H1 (cell line): ENCODE results near the gene CCDC28B. TPM values are rescaled to one million over a fixed set of nuclear protein-coding genes. Genes with fewer than 3 reads are reported as not detected.

Source experiments
- CTCF ChIA-PET: fragments of 300-600 bp; sonication (Branson Sonifier 250); formaldehyde crosslinking; loops from one replicate; lab custom pipeline; 2021; ENCODE audit not compliant: partially characterized antibody; lab: Charles Lee
- POLR2A ChIA-PET: fragments of 300-600 bp; sonication (Branson Sonifier 250); formaldehyde crosslinking; loops from one replicate; lab custom pipeline; 2021; ENCODE audit warnings: inconsistent platforms; ENCODE audit not compliant: partially characterized antibody; lab: Charles Lee
- DNase-seq, 2 experiments: peaks; one replicate each; pipeline versions ENCODE4 v3.0.0 to v3.0.0-alpha.2; 2010 to 2022; ENCODE audit warnings: low spot score in 2 of 2, low read depth in 1 of 2, mixed read lengths in 1 of 2
- FAIRE-seq: peaks from 2 replicates; lab custom pipeline; 2011; peaks lifted over from hg19 to GRCh38; lab: Jason Lieb, UNC
- H2AFZ ChIP-seq: 2 replicates; pipeline ENCODE4 v1.8.1; 2012; ENCODE audit warnings: low read length, inconsistent platforms
- H2AK5ac ChIP-seq: 2 replicates; pipeline ENCODE4 v1.6.1; 2013; ENCODE audit warnings: low read depth, low read length
- H2BK120ac ChIP-seq: replicated peaks from 2 replicates; pipeline ENCODE3; 2013; ENCODE audit warnings: low read depth, low read length, inconsistent platforms
- H2BK12ac ChIP-seq: 2 replicates; pipeline ENCODE4 v1.6.1; 2013; ENCODE audit warnings: low read depth, low read length
- H2BK15ac ChIP-seq: 2 replicates; pipeline ENCODE4 v1.6.1; 2013; ENCODE audit warnings: low read length
- H2BK20ac ChIP-seq: 2 replicates; pipeline ENCODE4 v1.6.1; 2013; ENCODE audit warnings: low read length
- H2BK5ac ChIP-seq: 2 replicates; pipeline ENCODE4 v1.6.1; 2013; ENCODE audit warnings: low read depth, low read length
- H3K14ac ChIP-seq: 2 replicates; pipeline ENCODE4 v1.6.1; 2013; ENCODE audit warnings: inconsistent platforms; ENCODE audit not compliant: insufficient read length
- H3K18ac ChIP-seq: 2 replicates; pipeline ENCODE4 v1.6.1; 2013; ENCODE audit warnings: low read length; ENCODE audit errors: extremely low read depth
- H3K23ac ChIP-seq: 2 replicates; pipeline ENCODE4 v1.6.1; 2013; ENCODE audit warnings: inconsistent platforms; ENCODE audit not compliant: insufficient read length
- H3K23me2 ChIP-seq: 2 replicates; pipeline ENCODE4 v1.6.1; 2013; ENCODE audit warnings: low read depth, low read length
- H3K27ac ChIP-seq: 2 replicates; pipeline ENCODE4 v1.6.1; 2011; ENCODE audit warnings: low read depth, low read length, inconsistent platforms
- H3K27me3 ChIP-seq, 4 experiments: replicated peaks in 1 of 4; 1 replicate in 1 of 4; 2 replicates in 3 of 4; pipeline versions ENCODE4 v1.6.1 to v1.8.1; 2011 to 2013; ENCODE audit warnings: low read length in 3 of 4, mild to moderate bottlenecking in 3 of 4, inconsistent platforms in 2 of 4, mixed read lengths in 2 of 4, moderate library complexity in 1 of 4; ENCODE audit not compliant: control insufficient read depth in 3 of 4, insufficient read depth in 3 of 4; ENCODE audit errors: extremely low read depth in 1 of 4
- H3K36me3 ChIP-seq, 4 experiments: 2 replicates each; pipeline versions ENCODE4 v1.6.1 to v1.8.1; 2011 to 2013; ENCODE audit warnings: mild to moderate bottlenecking in 4 of 4, low read length in 3 of 4, moderate library complexity in 2 of 4, control low read depth in 1 of 4, inconsistent platforms in 1 of 4; ENCODE audit not compliant: insufficient read depth in 4 of 4, control insufficient read depth in 2 of 4
- H3K4ac ChIP-seq: replicated peaks from 2 replicates; pipeline ENCODE3; 2013; ENCODE audit warnings: low read length, low read depth, mixed read lengths, inconsistent platforms; ENCODE audit not compliant: insufficient read length
- H3K4me1 ChIP-seq, 4 experiments: replicated peaks in 1 of 4; 1 replicate in 1 of 4; 2 replicates in 3 of 4; pipeline versions ENCODE4 v1.6.1 to v1.8.1; 2011 to 2013; ENCODE audit warnings: low read length in 3 of 4, inconsistent platforms in 2 of 4, mixed read lengths in 1 of 4; ENCODE audit not compliant: insufficient read depth in 4 of 4, control insufficient read depth in 3 of 4
- H3K4me2 ChIP-seq, 2 experiments: 2 replicates each; pipeline versions ENCODE4 v1.6.1 to v1.8.1; 2011 to 2013; ENCODE audit warnings: low read depth in 2 of 2, low read length in 2 of 2, control low read depth in 1 of 2, inconsistent platforms in 1 of 2, mild to moderate bottlenecking in 1 of 2; ENCODE audit not compliant: insufficient read depth in 1 of 2
- H3K4me3 ChIP-seq, 4 experiments: fragments of 200-600, 300-600 bp in 1 of 4; sonication (generic), shearing (Covaris generic), sonication (Bioruptor Twin) in 1 of 4; 2 replicates each; pipeline versions ENCODE4 v1.5.1 to v1.8.1; 2011 to 2016; ENCODE audit warnings: low read length in 4 of 4, low read depth in 3 of 4, control low read depth in 2 of 4, inconsistent platforms in 2 of 4, mild to moderate bottlenecking in 2 of 4, mixed read lengths in 1 of 4, moderate library complexity in 1 of 4; ENCODE audit not compliant: insufficient read depth in 2 of 4; ENCODE audit errors: extremely low read depth in 1 of 4
- H3K56ac ChIP-seq: replicated peaks from 2 replicates; pipeline ENCODE3; 2013; ENCODE audit warnings: low read depth, mild to moderate bottlenecking, mixed read lengths, low read length, inconsistent platforms; ENCODE audit not compliant: insufficient read length
- H3K79me1 ChIP-seq: 2 replicates; pipeline ENCODE4 v1.6.1; 2013; ENCODE audit warnings: low read depth, low read length, control low read depth
- H3K79me2 ChIP-seq, 2 experiments: 2 replicates each; pipeline versions ENCODE4 v1.6.1 to v1.8.1; 2012 to 2013; ENCODE audit warnings: low read length in 2 of 2, mild to moderate bottlenecking in 2 of 2, inconsistent platforms in 1 of 2; ENCODE audit not compliant: insufficient read depth in 2 of 2, control insufficient read depth in 1 of 2
- H3K9ac ChIP-seq, 4 experiments: replicated peaks in 1 of 4; 1 replicate in 1 of 4; 2 replicates in 3 of 4; pipeline versions ENCODE4 v1.6.1 to v1.8.1; 2011 to 2013; ENCODE audit warnings: low read depth in 3 of 4, low read length in 3 of 4, control low read depth in 2 of 4, mild to moderate bottlenecking in 2 of 4, moderate library complexity in 2 of 4, inconsistent platforms in 1 of 4; ENCODE audit errors: extremely low read depth in 1 of 4
- H3K9me3 ChIP-seq, 2 experiments: 2 replicates each; pipeline versions ENCODE4 v1.6.1 to v1.8.1; 2012 to 2013; ENCODE audit warnings: mild to moderate bottlenecking in 2 of 2, moderate library complexity in 2 of 2, control low read depth in 1 of 2, inconsistent platforms in 1 of 2, low read depth in 1 of 2, low read length in 1 of 2, mixed read lengths in 1 of 2; ENCODE audit not compliant: insufficient read depth in 2 of 2
- H4K20me1 ChIP-seq, 2 experiments: replicated peaks in 1 of 2; 2 replicates each; pipeline versions ENCODE3 to v1.8.1; 2011 to 2013; ENCODE audit warnings: inconsistent platforms in 2 of 2, low read length in 2 of 2, mild to moderate bottlenecking in 1 of 2; ENCODE audit not compliant: insufficient read depth in 2 of 2, control insufficient read depth in 1 of 2
- H4K5ac ChIP-seq: 2 replicates; pipeline ENCODE4 v1.6.1; 2013; ENCODE audit warnings: low read length, low read depth, mixed read lengths, inconsistent platforms; ENCODE audit not compliant: insufficient read length
- H4K8ac ChIP-seq: 2 replicates; pipeline ENCODE4 v1.8.0; 2013; ENCODE audit warnings: mild to moderate bottlenecking, moderate library complexity, low read length, inconsistent platforms; ENCODE audit not compliant: insufficient read depth; ENCODE audit errors: extremely low read depth
- H4K91ac ChIP-seq: replicated peaks from 2 replicates; pipeline ENCODE3; 2013; ENCODE audit warnings: low read length, mixed read lengths, inconsistent platforms; ENCODE audit not compliant: insufficient read length
- FOSL1 ChIP-seq: IDR thresholded peaks from 2 replicates; pipeline ENCODE4 v1.6.1; 2011; ENCODE audit warnings: mild to moderate bottlenecking, low read depth, low read length, moderate library complexity; ENCODE audit not compliant: insufficient read depth
- GTF2F1 ChIP-seq: IDR thresholded peaks from 2 replicates; pipeline ENCODE4 v1.6.1; 2012; ENCODE audit warnings: low read depth, low read length, improper control_type of control experiment, borderline replicate concordance
- KDM1A ChIP-seq: fragments of 200-600, 300-600 bp; sonication (generic); IDR thresholded peaks from 2 replicates; pipeline ENCODE4 v1.7.1; 2016; ENCODE audit warnings: mild to moderate bottlenecking, low read length, borderline replicate concordance
- NRF1 ChIP-seq: IDR thresholded peaks from 2 replicates; pipeline ENCODE4 v1.6.1; 2011; ENCODE audit warnings: mild to moderate bottlenecking, low read depth, low read length, improper control_type of control experiment
- RXRA ChIP-seq: IDR thresholded peaks from 2 replicates; pipeline ENCODE4 v1.6.1; 2011; ENCODE audit warnings: low read depth, mild to moderate bottlenecking, low read length, moderate library complexity; ENCODE audit not compliant: insufficient read depth
- SIRT6 ChIP-seq: IDR thresholded peaks from one replicate; pipeline ENCODE4 v1.7.1; 2012; ENCODE audit warnings: low read length, inconsistent platforms
- SIX5 ChIP-seq: IDR thresholded peaks from 2 replicates; pipeline ENCODE4 v1.6.1; 2011; ENCODE audit warnings: mild to moderate bottlenecking, low read depth, low read length
- SRF ChIP-seq: IDR thresholded peaks from 2 replicates; pipeline ENCODE4 v1.6.1; 2011; ENCODE audit warnings: mild to moderate bottlenecking, low read depth, low read length, moderate library complexity
- WGBS, 2 experiments: shearing (Covaris generic) in 1 of 2; methylation state at CpG; one replicate each; pipeline versions ENCODE4 v1.1.6 to v1.1.7; 2013 to 2015; ENCODE audit warnings: low lambda C conversion rate in 2 of 2, mixed read lengths in 2 of 2, inconsistent platforms in 1 of 2, low coverage in 1 of 2, missing lambda C conversion rate in 1 of 2; ENCODE audit not compliant: insufficient replicate concordance in 2 of 2, insufficient coverage in 1 of 2, insufficient read length in 1 of 2; ENCODE audit errors: extremely low coverage in 1 of 2, missing lambda C conversion rate in 1 of 2; 5-methylcytosine and 5-hydroxymethylcytosine counted together
- polyA plus RNA-seq, 7 experiments: library from polyadenylated mRNA; depleted of rRNA in 3 of 7; stranded (reverse) in 5 of 7; unstranded in 2 of 7; fragments of >200 nt in 5 of 7; fragments of 200-250 nt in 2 of 7; gene quantifications; 1 replicate in 5 of 7; 2 replicates in 1 of 7; 4 replicates in 1 of 7; pipeline versions ENCODE4 v1.2.1 to v1.2.3, GENCODE V29; 2011 to 2013; ENCODE audit warnings: missing spikeins in 2 of 7, mixed read lengths in 2 of 7
- total RNA-seq: library from RNA; stranded (reverse); fragmentation: NEBNext Ultra II Directional; extraction: Animal tissue kit (Norgen Biotek cat#: 25700); gene quantifications from 2 replicates; pipeline ENCODE4 v1.2.1, GENCODE V29; 2021
- TF ChIP-seq, protein P1 (sequence below): IDR thresholded peaks from 2 replicates; pipeline ENCODE4 v1.6.1; 2011; ENCODE audit warnings: low read depth, mild to moderate bottlenecking, low read length; ENCODE audit not compliant: insufficient read depth
- TF ChIP-seq, protein P2 (sequence below), 3 experiments: IDR thresholded peaks; 1 replicate in 2 of 3; 2 replicates in 1 of 3; pipeline versions ENCODE4 v1.5.1 to v1.6.1; 2011; ENCODE audit warnings: low read length in 3 of 3, mild to moderate bottlenecking in 3 of 3, inconsistent platforms in 2 of 3, low read depth in 1 of 3, moderate library complexity in 1 of 3; ENCODE audit not compliant: insufficient read depth in 1 of 3; ENCODE audit errors: control extremely low read depth in 1 of 3

The CCDC28B gene
- total and polyA plus RNA-seq, 2 of the 8 experiments (the other 6 are each of a cell fraction or from before 2014, with no cell fraction given) = 16.7 to 17.1 TPM

DNA sequence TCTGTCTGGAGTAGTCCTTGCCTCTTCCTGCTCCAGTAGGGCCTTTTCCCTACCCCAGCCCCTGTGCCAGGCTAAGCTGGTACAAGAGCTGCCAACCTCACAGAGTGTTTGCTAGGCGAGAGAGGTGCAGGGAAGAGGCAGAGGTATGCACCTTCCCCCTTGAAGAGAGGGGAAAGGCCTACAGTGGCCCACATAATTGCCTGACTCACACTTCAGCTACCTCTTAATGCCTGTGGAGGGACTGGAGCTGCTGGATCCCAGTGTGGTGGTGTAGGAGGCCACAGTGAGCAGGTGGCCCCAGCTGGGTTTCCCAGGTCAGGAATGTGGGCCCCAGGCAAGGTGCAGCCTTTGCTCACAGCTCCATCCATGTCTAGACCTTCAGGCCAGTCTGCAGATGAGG lies 3.3 kb upstream of the CCDC28B start:
- Histone ChIP-seq H3K23me2 (peaks cover 9% of the 10 kb centered on the region; the same call in 1 of the 2 replicates), H3K27me3 (no peaks in the 10 kb centered on the region; a peak in 1 of 7 replicates), H2BK20ac (no peak overlapping the region), H2BK12ac (no peak overlapping the region), H3K14ac (no peak overlapping the region), H2AK5ac (no peak overlapping the region), H2BK5ac (no peak overlapping the region; the same call in 1 of the 2 replicates), H3K9me3 (no peaks in the 10 kb centered on the region), H3K79me1 (0 out of 2 replicates have a peak, but pooled peaks cover 3% of the 10 kb centered on the region), H3K79me2 (no peaks in the 10 kb centered on the region), H3K36me3 (peaks cover 34 to 56% (median 46%) of the 10 kb centered on the region in 4 experiments; a peak in 7 of 8 replicates), H3K4me1 (peaks cover 13 to 26% (median 18%) of the 10 kb centered on the region in 4 experiments), H3K4me2 (no peak overlapping the region), H2BK120ac (no peak overlapping the region), H2AFZ (no peak overlapping the region), H4K5ac (no peak overlapping the region), H3K18ac (no peak overlapping the region), H3K4ac (no peak overlapping the region), H2BK15ac (no peak overlapping the region), H4K91ac (no peak overlapping the region), H3K9ac (no peak overlapping the region), H4K20me1 (peaks cover 9 to 10% of the 10 kb centered on the region in 2 experiments), H3K27ac (no peak overlapping the region), H3K56ac (no peak overlapping the region), H3K23ac (no peak overlapping the region), H3K4me3 (no peak overlapping the region), H4K8ac (no peak overlapping the region; the same call in 1 of the 2 replicates)
- FAIRE-seq (no peak), DNase-seq (no peak)
- 90% methylated on average over 1 of the region's 1 CpG; no CpG with 5 or more reads in 1 of the 2 experiments for whole genome bisulfite sequencing, 2 experiments
- ChIA-PET CTCF (interaction anchor here (2.1 to 2.4 kb wide), 2 partner anchors 19 to 44 kb away, joined by 8 to 16 read pairs; no protein-coding TSS in a partner anchor), POLR2A (interaction anchor here (0.6 to 21.3 kb wide), 13 partner anchors 12 to 142 kb away, joined by 3 to 332 read pairs (median 4); partner anchors contain the start of genes DCDC2B, IQCC, MARCKSL1 and TMEM39B)
- TF ChIP-seq GTF2F1 = no peak
- no peak for TF ChIP-seq SRF
- TF ChIP-seq KDM1A = no peak
- no peak for TF ChIP-seq RXRA
- no peak for TF ChIP-seq NRF1
- TF ChIP-seq SIX5 = no peak
- TF ChIP-seq, protein P1, sequence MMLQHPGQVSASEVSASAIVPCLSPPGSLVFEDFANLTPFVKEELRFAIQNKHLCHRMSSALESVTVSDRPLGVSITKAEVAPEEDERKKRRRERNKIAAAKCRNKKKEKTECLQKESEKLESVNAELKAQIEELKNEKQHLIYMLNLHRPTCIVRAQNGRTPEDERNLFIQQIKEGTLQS = no peak
- TF ChIP-seq, protein P2, sequence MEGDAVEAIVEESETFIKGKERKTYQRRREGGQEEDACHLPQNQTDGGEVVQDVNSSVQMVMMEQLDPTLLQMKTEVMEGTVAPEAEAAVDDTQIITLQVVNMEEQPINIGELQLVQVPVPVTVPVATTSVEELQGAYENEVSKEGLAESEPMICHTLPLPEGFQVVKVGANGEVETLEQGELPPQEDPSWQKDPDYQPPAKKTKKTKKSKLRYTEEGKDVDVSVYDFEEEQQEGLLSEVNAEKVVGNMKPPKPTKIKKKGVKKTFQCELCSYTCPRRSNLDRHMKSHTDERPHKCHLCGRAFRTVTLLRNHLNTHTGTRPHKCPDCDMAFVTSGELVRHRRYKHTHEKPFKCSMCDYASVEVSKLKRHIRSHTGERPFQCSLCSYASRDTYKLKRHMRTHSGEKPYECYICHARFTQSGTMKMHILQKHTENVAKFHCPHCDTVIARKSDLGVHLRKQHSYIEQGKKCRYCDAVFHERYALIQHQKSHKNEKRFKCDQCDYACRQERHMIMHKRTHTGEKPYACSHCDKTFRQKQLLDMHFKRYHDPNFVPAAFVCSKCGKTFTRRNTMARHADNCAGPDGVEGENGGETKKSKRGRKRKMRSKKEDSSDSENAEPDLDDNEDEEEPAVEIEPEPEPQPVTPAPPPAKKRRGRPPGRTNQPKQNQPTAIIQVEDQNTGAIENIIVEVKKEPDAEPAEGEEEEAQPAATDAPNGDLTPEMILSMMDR (IDR thresholded peaks at IDR 0.05; ENCODE audit: control extremely low read depth in 1 of 3, insufficient read depth in 1 of 3, low read depth in 1 of 3, low read length in 3 of 3) = no peak
- no peak for TF ChIP-seq SIRT6
- TF ChIP-seq FOSL1 = no peak
